BE2C (cell line): ENCODE data around the gene CATSPERD.
"Not testable (repeated sequence)": the region's sequence is repeated elsewhere in the genome, so short reads cannot be mapped to it uniquely, and the experiment has no call there.

Experiments
- DNase-seq: peaks from one replicate; pipeline ENCODE4 v3.0.0-alpha.2; 2020
- H3K27me3 ChIP-seq: fragments of 250-450 bp; sonication (Bioruptor Pico); 2 replicates; pipeline ENCODE4 v1.5.1; 2020; ENCODE audit warnings: mild to moderate bottlenecking
- H3K36me3 ChIP-seq: fragments of 250-450 bp; sonication (Bioruptor Pico); 2 replicates; pipeline ENCODE4 v1.5.1; 2020; ENCODE audit warnings: mild to moderate bottlenecking
- H3K4me1 ChIP-seq: fragments of 250-450 bp; sonication (Bioruptor Pico); 2 replicates; pipeline ENCODE4 v1.5.1; 2020
- H3K4me3 ChIP-seq: 2 replicates; pipeline ENCODE4 v1.5.1; 2011; ENCODE audit warnings: low read depth, low read length
- H3K9me3 ChIP-seq: fragments of 250-450 bp; sonication (Bioruptor Pico); 2 replicates; pipeline ENCODE4 v1.5.1; 2020
- TF ChIP-seq, protein P1 (sequence below): IDR thresholded peaks from 2 replicates; pipeline ENCODE4 v1.5.1; 2012; ENCODE audit warnings: mild to moderate bottlenecking, low read depth, low read length

The CATSPERD gene

GRCh38 chr19:5772416-5772815, 52.0 kb downstream of the CATSPERD start:
- Histone ChIP-seq H3K9me3 (no peaks in the 10 kb centered on the region), H3K36me3 (no peaks in the 10 kb centered on the region), H3K4me3 (no peak overlapping the region), H3K4me1 (no peaks in the 10 kb centered on the region), H3K27me3 (no peaks in the 10 kb centered on the region)
- TF ChIP-seq, protein P1, sequence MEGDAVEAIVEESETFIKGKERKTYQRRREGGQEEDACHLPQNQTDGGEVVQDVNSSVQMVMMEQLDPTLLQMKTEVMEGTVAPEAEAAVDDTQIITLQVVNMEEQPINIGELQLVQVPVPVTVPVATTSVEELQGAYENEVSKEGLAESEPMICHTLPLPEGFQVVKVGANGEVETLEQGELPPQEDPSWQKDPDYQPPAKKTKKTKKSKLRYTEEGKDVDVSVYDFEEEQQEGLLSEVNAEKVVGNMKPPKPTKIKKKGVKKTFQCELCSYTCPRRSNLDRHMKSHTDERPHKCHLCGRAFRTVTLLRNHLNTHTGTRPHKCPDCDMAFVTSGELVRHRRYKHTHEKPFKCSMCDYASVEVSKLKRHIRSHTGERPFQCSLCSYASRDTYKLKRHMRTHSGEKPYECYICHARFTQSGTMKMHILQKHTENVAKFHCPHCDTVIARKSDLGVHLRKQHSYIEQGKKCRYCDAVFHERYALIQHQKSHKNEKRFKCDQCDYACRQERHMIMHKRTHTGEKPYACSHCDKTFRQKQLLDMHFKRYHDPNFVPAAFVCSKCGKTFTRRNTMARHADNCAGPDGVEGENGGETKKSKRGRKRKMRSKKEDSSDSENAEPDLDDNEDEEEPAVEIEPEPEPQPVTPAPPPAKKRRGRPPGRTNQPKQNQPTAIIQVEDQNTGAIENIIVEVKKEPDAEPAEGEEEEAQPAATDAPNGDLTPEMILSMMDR, result no peak
- DNase-seq, result no peak

DNA sequence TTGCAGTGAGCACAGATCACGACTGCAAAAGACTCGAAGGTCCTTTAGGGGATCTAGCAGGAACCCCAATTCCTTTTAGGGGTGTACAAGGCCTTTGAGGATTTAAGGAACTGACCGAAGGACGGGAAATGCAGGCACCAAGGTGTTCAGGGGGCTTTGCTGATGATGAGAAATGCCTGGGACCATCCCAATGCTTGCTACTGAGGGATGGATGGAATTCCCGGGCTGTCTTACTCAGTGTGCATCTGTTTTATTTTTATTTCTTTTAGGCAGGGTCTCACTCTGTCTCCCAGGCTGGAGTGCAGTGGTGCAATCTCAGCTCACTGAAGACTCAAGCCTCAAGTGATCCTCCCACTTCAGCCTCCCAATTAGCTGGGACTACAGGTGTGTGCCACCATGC, 52.8 kb downstream of the CATSPERD start:
- TF ChIP-seq, protein P1, result no peak
- H3K4me1 ChIP-seq, result no peaks in the 10 kb centered on the region
- H3K9me3 ChIP-seq, result no peaks in the 10 kb centered on the region
- H3K36me3 ChIP-seq, result no peaks in the 10 kb centered on the region
- H3K27me3 ChIP-seq, result no peaks in the 10 kb centered on the region
- DNase-seq, result no peak
- no peak overlapping the region for H3K4me3 ChIP-seq

GRCh38 chr19:5774921-5775320, 54.5 kb downstream of the CATSPERD start:
- Histone ChIP-seq H3K4me1 (no peaks in the 10 kb centered on the region), H3K36me3 (no peaks in the 10 kb centered on the region), H3K27me3 (no peaks in the 10 kb centered on the region), H3K4me3 (no peak overlapping the region), H3K9me3 (no peaks in the 10 kb centered on the region)
- DNase-seq, result no peak
- TF ChIP-seq, protein P1, result no peak

DNA sequence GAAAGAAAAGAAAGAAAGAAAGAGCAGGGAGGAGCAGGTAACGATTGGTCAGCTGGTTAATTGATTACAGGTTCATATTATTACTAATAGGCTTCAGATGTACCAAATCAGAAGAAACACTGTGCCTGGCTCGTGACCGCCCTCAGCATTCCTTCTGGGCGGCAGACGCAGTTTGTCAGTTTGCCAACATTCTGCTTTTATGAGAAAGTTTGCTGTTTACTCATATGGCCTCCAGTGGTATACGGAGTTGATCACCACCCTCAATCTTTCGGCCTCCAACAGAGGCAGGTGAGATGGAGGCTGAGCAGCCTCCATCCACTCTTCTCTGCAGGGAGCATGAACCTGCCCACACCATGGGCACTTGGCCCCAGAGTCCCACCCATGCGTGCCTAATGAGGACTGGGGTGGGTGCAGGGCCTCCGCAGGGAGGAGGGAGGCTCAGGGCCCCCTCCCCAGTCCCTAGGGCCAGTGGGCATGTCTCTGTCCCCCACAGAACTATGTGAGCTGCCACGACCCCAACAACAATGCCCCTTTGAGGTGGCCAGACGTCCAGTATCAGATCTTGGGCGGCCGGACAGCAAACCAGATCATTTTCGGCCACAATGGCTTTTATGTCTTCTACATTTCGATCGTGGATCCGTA, 55.4 kb downstream of the CATSPERD start:
- no peak for DNase-seq
- no peaks in the 10 kb centered on the region for H3K36me3 ChIP-seq
- no peaks in the 10 kb centered on the region for H3K27me3 ChIP-seq
- no peaks in the 10 kb centered on the region for H3K9me3 ChIP-seq
- H3K4me1 ChIP-seq, result no peaks in the 10 kb centered on the region
- no peak overlapping the region for H3K4me3 ChIP-seq
- TF ChIP-seq, protein P1, result no peak

DNA sequence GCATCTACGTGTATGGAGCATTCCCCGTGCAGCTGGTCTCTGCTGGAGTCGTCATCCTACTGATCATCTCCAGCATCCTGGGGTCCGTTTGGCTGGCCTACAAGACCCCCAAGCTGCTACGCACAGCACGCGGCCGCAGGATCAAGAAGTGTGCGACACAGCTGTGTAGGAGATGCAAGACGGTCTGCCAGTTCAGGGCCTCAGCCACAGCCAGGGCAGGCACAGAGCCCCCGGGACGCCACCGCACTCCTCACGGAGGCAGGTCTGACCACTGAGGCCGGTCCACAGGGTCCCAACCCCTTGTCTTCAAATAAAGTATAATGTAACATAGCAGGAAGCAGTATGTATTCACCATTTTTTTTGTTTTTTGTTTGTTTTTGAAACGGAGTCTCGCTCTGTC, 58.0 kb downstream of the CATSPERD start:
- Histone ChIP-seq H3K27me3 (no peaks in the 10 kb centered on the region), H3K9me3 (no peaks in the 10 kb centered on the region), H3K4me3 (no peak overlapping the region), H3K4me1 (no peaks in the 10 kb centered on the region), H3K36me3 (peaks cover 5% of the 10 kb centered on the region; the same call in 1 of the 2 replicates)
- TF ChIP-seq, protein P1, result no peak
- DNase-seq, result no peak

GRCh38 chr19:5780916-5781315, 60.5 kb downstream of the CATSPERD start:
- H3K36me3 ChIP-seq, result peaks cover 28% of the 10 kb centered on the region
- H3K4me3 ChIP-seq, DNase-seq, H3K4me1 ChIP-seq, H3K27me3 ChIP-seq, H3K9me3 ChIP-seq: not testable (repeated sequence)
